CD4-positive, alpha-beta T cell treated with Interleukin-1 beta for 1 hour (primary cell): ENCODE measurements around the gene CLPTM1L.
A peak's percentile ranks its signal among the peaks of the same experiment; 100 is the strongest.

Experiments used
- DNase-seq, 2 donors: peaks; one replicate each; pipeline ENCODE4 v3.0.0-alpha.2; 2020 to 2022

CLPTM1L gene

DNA sequence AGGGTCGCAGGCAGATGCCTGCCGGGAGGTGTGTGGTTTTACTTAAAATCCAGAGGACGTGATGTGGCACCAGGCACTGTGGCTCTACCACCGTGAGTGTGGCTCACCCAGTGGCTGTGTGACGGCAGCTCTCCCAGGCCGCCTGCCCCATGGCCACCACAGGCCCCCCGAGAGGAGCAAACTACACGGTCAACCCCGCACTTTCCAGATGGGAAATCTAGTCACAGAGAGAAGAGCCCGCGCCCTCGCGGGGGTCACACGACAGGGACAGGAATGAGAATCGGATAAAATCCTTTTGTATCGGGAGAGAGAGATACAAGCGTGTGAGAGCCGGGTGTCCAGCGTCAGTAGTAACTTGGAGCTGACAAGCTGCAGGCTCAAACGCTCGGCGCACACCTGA lies 74.5 kb downstream of the CLPTM1L start:
- DNase-seq, result no peak

DNA sequence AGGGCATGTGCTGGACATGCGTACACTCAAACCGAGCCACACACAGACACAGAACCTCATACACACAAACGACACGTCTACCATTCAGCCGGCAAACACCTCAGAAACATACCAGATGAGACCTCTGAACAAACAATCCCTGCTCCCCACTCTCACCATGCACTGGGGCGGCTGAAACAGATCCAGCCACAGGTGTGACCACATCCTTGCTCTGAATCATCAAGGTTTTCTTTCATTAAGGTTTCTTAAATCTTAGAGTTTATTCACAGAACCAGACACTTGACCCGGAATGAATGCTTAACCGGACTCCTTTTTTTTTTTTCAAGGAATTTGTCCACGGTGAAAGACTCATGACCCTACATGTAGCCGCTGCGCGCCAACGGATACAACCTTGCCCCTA lies 76.2 kb downstream of the CLPTM1L start:
- DNase-seq, result peak in 1 of 2 donors; percentile 22

DNA sequence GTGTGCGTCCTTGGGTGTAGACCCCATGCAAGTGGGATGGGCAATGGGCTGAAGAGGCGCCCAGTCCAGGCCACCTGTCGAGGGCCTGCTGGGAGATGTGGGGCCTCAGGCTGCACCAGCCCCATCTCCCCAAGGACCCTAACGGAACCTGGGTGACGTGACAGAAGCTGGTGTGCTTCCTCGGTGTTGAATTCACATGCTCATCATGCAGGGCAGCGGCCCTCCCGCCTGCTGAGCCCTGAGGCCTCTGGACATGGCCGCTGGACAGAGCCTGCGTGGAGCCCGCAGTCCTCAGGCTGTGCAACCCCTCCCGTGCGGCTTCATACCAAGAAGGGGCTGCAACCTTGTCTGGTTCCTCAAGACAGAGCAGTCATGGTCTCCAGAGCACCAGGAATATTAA lies 76.8 kb downstream of the CLPTM1L start:
- no peak for DNase-seq
